ENCODE results near the gene MCCC1.

The MCCC1 gene

DNA sequence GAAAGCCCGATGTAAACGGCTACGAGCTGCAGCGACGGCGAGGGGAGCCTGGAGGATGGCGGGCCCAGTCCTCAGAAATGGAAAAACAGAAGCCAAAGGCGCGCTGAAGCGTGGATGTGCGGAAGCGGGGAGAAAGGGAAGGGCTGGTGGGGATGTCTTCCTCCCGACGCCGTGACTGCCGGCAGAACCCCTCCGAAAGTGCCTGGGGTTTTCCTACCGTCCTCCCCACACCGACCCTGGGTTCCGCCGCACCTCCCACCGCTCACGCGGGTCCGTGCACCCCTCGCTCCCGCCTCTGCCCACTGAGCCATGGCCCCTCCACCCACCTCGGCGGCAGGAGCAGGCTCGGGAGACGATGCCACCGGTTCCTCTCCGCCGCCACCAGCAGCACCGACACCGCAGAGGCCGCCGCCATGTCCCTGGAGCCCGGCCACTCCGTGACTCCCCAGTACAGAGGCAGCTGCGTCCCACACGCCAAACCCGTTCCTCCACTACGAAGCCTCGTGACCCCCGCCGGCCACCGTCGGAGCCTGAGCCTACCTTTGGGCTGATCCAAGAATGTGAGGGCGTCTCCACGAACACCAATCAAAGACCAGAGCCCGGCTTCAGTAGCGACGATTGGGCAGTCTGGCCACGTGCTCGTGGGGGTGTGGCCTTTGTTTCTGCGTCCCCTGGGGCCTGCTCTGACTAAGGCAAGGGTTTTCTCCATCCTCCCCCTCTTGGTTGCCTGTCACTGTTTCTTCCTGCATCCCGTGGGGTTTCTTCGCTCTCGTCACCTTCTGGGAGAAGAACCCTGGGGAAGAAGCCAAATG, at the start of gene MCCC1:
MCCC1 (minus strand) TSS at position 471 of the 812 bp plus-strand sequence; CDS start at position 415, 56 bp downstream.
- DNase-seq (ENCODE audit: low spot score): peak; percentile 98
- TF ChIP-seq, protein P1, sequence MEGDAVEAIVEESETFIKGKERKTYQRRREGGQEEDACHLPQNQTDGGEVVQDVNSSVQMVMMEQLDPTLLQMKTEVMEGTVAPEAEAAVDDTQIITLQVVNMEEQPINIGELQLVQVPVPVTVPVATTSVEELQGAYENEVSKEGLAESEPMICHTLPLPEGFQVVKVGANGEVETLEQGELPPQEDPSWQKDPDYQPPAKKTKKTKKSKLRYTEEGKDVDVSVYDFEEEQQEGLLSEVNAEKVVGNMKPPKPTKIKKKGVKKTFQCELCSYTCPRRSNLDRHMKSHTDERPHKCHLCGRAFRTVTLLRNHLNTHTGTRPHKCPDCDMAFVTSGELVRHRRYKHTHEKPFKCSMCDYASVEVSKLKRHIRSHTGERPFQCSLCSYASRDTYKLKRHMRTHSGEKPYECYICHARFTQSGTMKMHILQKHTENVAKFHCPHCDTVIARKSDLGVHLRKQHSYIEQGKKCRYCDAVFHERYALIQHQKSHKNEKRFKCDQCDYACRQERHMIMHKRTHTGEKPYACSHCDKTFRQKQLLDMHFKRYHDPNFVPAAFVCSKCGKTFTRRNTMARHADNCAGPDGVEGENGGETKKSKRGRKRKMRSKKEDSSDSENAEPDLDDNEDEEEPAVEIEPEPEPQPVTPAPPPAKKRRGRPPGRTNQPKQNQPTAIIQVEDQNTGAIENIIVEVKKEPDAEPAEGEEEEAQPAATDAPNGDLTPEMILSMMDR (IDR thresholded peaks at IDR 0.05; ENCODE audit: extremely low read depth, missing control alignments): no peak

DNA sequence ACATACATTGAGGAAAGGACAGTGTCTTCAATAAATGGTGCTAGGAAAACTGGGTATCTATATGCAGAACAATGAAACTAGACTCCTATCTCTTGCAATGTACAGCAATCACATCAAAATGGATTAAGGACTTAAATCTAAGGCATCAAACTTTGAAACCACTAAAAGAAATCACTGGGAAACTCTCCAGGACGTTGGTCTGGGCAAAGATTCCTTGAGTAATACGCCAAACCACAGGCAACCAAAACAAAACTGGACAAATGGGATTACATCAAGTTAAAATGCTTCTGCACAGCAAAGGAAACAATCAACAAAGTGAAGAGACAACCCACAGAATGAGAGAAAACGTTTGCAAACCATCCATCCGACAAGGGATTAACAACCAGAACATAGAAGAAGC, 48.8 kb upstream of the MCCC1 start:
- no peak for DNase-seq (ENCODE audit: low spot score)
- TF ChIP-seq, protein P1 (IDR thresholded peaks at IDR 0.05; ENCODE audit: extremely low read depth, missing control alignments): no peak

DNA sequence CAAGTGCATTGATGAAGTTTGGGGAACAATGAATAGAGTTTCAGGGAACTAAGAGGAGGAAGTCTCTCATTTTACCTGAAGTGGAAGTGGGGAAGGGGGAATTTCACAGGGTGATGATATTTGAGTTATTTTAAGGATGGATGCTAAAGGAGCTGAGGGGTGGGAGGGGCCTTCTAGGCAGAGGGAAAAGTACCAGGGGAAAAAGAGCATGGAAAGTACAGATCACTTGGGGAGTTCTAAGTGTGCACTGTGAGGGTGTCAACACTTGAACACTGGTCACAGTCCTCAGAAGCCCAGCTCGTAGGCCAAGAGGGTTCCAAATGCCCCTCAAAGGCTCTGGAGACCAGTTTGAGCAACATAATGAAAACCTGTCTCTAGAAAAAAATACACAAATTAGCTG, 45.1 kb upstream of the MCCC1 start:
- TF ChIP-seq, protein P1 (IDR thresholded peaks at IDR 0.05; ENCODE audit: extremely low read depth, missing control alignments): no peak
- no peak for DNase-seq (ENCODE audit: low spot score)

DNA sequence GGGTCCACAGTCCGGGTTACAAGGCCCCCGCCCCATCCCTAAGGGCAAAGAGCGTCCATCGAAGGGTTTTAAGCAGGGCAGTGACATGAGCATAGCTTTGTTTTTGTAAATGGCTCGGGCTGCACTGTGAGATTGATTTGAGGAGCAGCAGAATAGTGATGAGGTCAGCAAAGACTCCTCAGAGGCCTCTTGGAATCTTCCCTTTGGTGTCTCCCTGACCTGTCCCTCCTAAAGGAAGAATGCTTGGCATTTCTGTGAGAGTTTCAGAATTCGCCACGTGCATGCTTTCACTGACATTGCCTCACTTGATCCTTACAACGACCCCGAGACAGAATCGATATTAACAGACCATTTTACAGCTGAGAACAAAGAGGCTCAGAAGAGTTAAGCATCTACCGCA, 42.9 kb upstream of the MCCC1 start:
- TF ChIP-seq, protein P1 (IDR thresholded peaks at IDR 0.05; ENCODE audit: extremely low read depth, missing control alignments): no peak
- DNase-seq (ENCODE audit: low spot score): no peak

DNA sequence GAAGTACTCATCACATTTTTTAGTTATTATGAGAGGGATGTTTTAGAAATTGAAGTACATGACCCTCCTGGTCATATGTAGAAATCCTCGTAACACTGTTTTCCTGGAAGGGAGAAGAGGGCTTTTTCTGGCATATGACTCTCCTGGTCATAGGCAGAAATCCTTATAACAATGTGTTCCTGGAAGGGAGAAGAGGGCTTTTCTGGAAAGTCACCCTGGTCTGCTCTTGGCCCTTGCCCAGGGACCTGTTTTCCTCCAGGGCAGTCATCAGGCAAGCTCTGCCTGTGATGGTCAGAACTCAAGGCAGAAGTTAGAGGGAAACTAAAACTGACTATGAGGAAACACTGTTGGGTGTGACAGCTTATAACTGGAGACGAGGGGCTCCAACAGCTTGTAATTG, 35.5 kb upstream of the MCCC1 start:
- DNase-seq (ENCODE audit: low spot score): no peak
- TF ChIP-seq, protein P1 (IDR thresholded peaks at IDR 0.05; ENCODE audit: extremely low read depth, missing control alignments): no peak

DNA sequence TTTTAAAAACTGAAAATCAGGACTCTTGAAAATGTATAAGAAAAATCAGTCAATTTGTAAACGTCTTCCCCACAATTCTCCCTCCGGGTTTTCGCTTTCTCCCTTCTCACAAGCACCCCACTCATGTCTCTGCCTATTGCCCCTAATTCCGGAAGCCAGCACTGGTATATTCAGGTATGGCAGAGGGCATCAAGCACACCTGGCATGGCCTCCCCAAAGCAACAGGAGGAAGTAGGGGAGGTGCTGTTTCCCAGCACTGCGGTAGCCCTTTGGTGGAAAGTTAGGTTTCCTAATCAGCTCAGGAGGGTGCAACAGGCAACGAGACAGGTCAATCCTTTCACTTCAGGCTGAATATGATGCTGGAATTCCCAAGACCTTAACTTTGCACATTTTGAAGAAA, 33.1 kb upstream of the MCCC1 start:
- no peak for DNase-seq (ENCODE audit: low spot score)
- TF ChIP-seq, protein P1 (IDR thresholded peaks at IDR 0.05; ENCODE audit: extremely low read depth, missing control alignments): no peak

DNA sequence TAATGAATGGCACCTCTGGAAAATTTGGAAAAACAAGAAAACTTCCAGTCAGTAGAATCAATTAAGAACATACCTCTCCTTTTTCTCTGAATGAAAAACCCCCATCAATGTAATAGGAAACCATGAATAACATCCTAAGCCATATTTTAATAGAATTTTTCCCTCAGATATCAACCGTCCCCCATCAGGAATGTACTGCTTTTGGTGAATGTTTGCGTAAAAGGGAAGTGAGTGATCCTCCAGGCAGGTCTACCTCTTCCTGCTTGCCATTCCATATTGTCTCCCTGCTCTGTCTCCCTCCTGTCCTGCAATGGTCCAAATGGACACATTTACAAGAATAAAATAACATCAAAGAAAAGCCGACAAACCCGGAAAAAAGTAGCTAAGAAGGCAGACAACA, 32.4 kb upstream of the MCCC1 start:
- DNase-seq (ENCODE audit: low spot score): no peak
- TF ChIP-seq, protein P1 (IDR thresholded peaks at IDR 0.05; ENCODE audit: extremely low read depth, missing control alignments): no peak
